ENCODE results near the gene KLHL18. TPM values are rescaled to one million over a fixed set of nuclear protein-coding genes. Genes with fewer than 3 reads are reported as not detected.
"Not testable (repeated sequence)": the region's sequence is repeated elsewhere in the genome, so short reads cannot be mapped to it uniquely, and the experiment has no call there.

KLHL18 gene
- 32.4 TPM for total RNA-seq

- DNase-seq (ENCODE audit: low spot score): peak; percentile 95
Observed at GRCh38 chr3:47282424-47283192, at the start of gene KLHL18, which contains the start of gene KIF9. Gene KLHL18, plus strand, starts transcription at chr3:47282944. Its CDS starts 22 bp downstream, at chr3:47282966. Gene KIF9, minus strand, starts transcription at chr3:47282799. Its CDS starts 5,425 bp downstream, at chr3:47277374.

- DNase-seq (ENCODE audit: low spot score): no peak
Observed at GRCh38 chr3:47238017-47238416, 44.7 kb upstream of the KLHL18 start.

DNA sequence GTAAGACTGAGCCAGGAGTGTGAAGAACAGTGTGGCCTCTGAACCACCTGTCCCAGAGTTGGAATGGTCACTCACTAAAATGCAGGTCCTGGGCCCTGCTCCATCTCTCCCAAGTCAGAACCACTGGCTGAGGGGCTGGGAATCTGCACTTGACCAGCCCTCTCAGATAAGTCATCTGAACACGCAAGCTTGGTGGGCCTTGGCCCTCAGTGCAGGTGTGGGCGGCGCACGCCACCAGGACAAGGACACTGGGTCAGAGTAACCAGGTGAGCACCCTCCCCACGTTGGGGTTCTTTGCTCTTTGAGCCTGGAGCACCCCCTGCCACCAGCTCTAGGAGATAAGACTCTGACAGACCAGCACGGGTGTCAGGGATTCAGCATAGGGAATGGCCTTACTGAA lies 42.8 kb upstream of the KLHL18 start:
- DNase-seq (ENCODE audit: low spot score): no peak

DNA sequence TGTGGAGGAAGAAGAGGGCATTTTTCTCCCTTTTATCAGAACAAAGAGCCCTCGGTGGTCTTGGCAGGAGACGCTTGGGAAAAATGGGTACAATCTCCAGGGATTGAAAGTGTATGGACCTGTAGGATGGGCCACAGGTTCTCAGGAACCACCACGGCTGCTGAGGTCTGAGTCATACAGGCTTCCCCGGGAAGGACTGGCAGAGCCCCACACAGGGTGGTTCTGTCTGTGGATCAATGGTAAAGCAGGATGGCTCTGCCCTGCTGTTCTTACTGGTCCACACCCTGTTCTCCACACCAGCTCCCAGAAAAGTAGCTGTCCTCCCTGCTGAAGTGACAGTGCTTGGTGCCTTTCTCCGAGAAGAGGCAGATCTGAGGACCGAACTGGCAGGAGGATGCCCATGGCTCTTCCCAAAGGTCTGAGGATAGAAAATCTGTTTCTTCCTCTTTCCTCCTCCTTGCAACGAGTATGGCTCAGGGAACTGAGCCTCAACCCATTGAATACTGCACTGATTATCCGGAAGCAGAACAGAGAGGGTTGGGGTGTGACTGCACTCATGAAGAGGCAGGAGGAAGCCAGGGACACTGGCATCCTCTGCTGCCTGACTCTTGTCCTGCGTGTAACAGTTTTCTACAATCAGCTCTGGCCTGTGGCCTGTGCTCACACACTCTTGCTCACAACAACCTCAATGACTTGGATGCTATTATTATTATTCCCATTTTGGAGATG lies 39.2 kb upstream of the KLHL18 start:
- no peak for DNase-seq (ENCODE audit: low spot score)

- no peak for DNase-seq (ENCODE audit: low spot score)
Observed at GRCh38 chr3:47244531-47245100, 38.1 kb upstream of the KLHL18 start.

DNA sequence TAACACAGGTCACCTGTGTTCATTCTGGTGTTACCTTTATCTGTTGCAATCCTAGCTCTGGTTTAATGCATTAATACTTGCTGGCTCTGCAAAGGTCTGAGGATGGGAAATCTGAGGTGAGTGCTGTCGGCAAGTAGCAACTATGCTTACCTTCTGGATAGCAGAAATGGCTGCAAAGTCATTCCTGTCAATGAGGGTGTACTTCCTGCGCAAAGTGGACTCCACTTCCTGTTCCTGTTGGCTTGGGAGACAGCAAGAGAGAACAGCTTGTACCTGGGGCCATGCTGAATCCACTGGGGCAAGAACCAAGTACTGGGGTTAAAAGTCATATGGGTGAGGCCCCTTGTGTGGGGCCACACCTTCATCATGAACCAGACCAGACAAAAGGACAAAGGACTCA lies 37.5 kb upstream of the KLHL18 start:
- DNase-seq (ENCODE audit: low spot score): no peak

DNA sequence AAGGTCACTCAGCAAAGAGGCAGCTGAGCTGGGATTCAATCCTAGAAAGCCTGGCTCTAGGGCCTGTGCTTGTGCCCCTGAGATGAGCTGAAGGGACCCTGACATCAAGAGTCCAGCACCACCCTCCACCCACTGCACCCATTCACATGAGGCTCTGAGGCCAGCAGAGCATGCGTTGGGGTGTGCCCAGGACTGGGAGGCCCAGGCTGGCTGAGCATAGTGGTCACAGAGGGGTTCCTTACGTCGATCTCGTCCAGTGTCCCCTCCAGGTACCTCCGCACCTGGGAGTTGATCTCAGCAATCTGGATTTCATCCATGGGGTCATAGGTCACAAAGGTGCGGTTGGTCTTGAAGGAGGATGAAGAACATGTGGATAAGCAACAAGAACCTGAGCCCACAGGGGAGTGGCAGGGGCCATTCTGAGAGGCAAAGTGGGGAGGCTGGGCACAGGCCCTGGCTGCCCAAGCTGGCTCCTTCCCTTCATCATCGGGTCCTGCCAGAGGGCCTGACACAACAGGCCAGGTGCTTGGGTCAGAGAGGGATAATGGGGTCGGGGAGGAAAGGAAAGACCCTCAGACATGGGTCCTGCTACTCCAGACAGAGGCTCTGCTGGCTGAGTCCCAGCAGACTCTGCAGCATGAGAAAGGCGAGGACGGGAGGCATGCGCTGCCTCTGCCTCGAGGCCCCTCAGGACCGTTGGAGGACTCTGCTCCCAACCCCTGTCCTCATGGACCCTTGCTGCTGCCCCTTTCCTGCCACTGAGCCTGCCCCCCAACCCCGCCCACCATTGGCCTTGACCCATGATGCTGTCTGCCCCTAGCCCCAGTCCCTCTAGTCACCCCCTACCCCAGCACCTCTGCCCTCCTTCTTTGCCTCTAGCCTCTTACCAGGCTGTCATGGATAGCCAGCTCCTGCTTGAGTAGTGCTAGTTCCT lies 35.3 kb upstream of the KLHL18 start:
- no peak for DNase-seq (ENCODE audit: low spot score)

DNA sequence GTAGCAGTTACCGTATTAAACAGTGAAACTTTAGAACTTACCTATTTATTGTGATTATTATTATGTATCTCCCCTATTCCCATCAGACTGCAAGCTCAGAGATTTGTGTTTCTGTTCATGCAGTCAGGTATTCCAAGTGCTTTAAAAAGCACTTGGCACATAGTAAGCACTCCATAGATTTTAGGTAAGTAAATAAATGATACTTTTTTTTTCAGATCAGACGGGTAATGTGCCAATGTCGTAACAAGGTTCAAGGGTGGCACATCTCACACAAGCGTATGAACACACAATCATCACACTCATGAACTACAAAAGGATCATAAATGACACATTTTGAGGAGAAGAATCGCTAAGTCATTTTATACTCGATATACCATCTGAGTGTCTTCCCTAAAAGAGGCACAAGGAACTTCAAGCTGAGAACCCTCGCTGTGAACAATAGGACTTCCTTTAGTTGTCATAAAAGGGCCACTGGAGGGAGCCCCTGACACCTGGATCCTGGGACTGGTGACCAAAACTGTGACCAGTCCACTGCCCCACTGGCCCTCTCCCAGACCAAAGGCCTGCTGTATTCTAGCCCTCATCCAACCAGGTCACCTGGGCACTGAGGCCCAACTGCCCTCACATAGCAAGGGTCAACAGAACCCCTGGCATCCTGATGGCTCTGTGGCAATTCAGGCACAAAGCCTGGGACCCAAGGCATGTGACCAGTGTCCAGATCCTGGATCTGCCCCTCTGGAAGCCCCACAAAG lies 32.3 kb upstream of the KLHL18 start:
- peak; percentile 25 for DNase-seq (ENCODE audit: low spot score)

- DNase-seq (ENCODE audit: low spot score): not testable (repeated sequence)
Observed at GRCh38 chr3:47251085-47251484, 31.7 kb upstream of the KLHL18 start.

DNA sequence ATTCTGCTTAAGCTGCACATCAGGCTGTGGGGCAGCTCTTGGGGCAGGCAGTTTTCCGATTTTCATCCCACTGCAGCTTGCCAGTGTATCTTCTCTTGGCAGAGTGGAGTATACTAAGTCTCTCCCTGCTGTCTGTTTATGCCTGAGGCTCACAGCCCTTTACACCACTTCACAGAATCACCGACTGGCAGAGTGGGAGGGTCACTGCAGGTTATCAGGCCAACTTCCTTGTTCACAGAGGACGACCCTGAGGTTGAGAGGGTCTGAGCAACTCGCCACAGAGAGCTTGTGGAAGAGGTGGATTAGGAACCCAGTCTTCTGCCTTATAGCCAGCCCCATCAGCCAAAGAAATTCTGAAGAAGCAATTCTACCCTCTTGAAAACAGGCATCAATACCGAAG lies 31.1 kb upstream of the KLHL18 start:
- no peak for DNase-seq (ENCODE audit: low spot score)

GRCh38 chr3:47256331-47256730 lies 26.4 kb upstream of the KLHL18 start:
- not testable (repeated sequence) for DNase-seq (ENCODE audit: low spot score)

DNA sequence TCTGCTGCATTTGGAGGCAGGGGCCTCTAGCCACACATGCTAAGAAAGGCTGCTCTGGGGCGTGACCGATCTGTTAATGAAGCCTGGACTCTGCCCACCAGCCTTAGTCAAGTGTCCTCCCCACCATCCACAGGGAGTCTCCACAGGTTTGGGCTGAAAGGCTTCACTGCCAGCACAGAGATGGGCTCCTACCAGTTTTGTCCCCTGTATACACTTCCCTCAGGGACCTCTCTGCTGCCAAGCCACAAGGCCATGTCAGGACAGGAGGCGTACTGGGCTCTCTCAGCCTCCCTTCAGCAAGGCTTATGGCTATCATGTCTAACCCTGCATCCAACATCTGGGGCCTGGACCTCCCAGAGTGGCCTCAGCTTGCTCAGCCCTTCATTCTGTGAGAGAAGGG lies 23.6 kb upstream of the KLHL18 start:
- DNase-seq (ENCODE audit: low spot score): no peak

- DNase-seq (ENCODE audit: low spot score): no peak
Observed at GRCh38 chr3:47260605-47261004, 22.1 kb upstream of the KLHL18 start.

GRCh38 chr3:47261301-47261700 lies 21.4 kb upstream of the KLHL18 start:
- no peak for DNase-seq (ENCODE audit: low spot score)

- DNase-seq (ENCODE audit: low spot score): no peak
Observed at GRCh38 chr3:47265008-47265407, 17.7 kb upstream of the KLHL18 start.

GRCh38 chr3:47265725-47266428 lies 16.9 kb upstream of the KLHL18 start:
- no peak for DNase-seq (ENCODE audit: low spot score)

GRCh38 chr3:47266709-47267489 lies 15.8 kb upstream of the KLHL18 start:
- peak; percentile 71 for DNase-seq (ENCODE audit: low spot score)

- no peak for DNase-seq (ENCODE audit: low spot score)
Observed at GRCh38 chr3:47267490-47267824, 15.3 kb upstream of the KLHL18 start.

GRCh38 chr3:47270526-47270925 lies 12.2 kb upstream of the KLHL18 start:
- DNase-seq (ENCODE audit: low spot score): no peak

GRCh38 chr3:47273564-47273963 lies 9.2 kb upstream of the KLHL18 start:
- DNase-seq (ENCODE audit: low spot score): no peak
